ENCODE data around the gene SLC15A1.

Gene SLC15A1

GRCh38 chr13:98752467-98753290 is at the start of gene SLC15A1:
Gene SLC15A1, minus strand, starts transcription at chr13:98752672. Its CDS starts 74 bp downstream, at chr13:98752598.
- TF ChIP-seq CTCF (IDR thresholded peaks at IDR 0.05; ENCODE audit: low read depth, low read length): no peak
- no peak for DNase-seq (ENCODE audit: extremely low read depth, low read depth)

GRCh38 chr13:98801626-98802418 is 49.4 kb upstream of the SLC15A1 start:
- no peak for DNase-seq (ENCODE audit: extremely low read depth, low read depth)

GRCh38 chr13:98800078-98800477 is 47.6 kb upstream of the SLC15A1 start:
- no peak for DNase-seq (ENCODE audit: extremely low read depth, low read depth)
- no peak for TF ChIP-seq CTCF (IDR thresholded peaks at IDR 0.05; ENCODE audit: low read depth, low read length)

More at GRCh38 chr13:98801626-98802418, 49.4 kb upstream of the SLC15A1 start:
- no peak for TF ChIP-seq CTCF (IDR thresholded peaks at IDR 0.05; ENCODE audit: low read depth, low read length)

- TF ChIP-seq CTCF (IDR thresholded peaks at IDR 0.05; ENCODE audit: low read depth, low read length): no peak
- DNase-seq (ENCODE audit: extremely low read depth, low read depth): peak; percentile 91
Observed at GRCh38 chr13:98798849-98799645, 46.6 kb upstream of the SLC15A1 start.

GRCh38 chr13:98797456-98797855 is 45.0 kb upstream of the SLC15A1 start:
- DNase-seq (ENCODE audit: extremely low read depth, low read depth): no peak
- TF ChIP-seq CTCF (IDR thresholded peaks at IDR 0.05; ENCODE audit: low read depth, low read length): no peak

- no peak for DNase-seq (ENCODE audit: extremely low read depth, low read depth)
Observed at GRCh38 chr13:98796798-98797197, 44.3 kb upstream of the SLC15A1 start.

More at GRCh38 chr13:98796798-98797197, 44.3 kb upstream of the SLC15A1 start:
- no peak for TF ChIP-seq CTCF (IDR thresholded peaks at IDR 0.05; ENCODE audit: low read depth, low read length)

Data from AG09319 (cell line).